ENCODE results near the gene FOXN3. TPM values are rescaled to one million over a fixed set of nuclear protein-coding genes. Genes with fewer than 3 reads are reported as not detected.

FOXN3 gene
- total and polyA plus RNA-seq, 2 donors (not counting 3 experiments of a cell fraction or from before 2014, with no cell fraction given): 16.9 to 41.8 TPM

DNA sequence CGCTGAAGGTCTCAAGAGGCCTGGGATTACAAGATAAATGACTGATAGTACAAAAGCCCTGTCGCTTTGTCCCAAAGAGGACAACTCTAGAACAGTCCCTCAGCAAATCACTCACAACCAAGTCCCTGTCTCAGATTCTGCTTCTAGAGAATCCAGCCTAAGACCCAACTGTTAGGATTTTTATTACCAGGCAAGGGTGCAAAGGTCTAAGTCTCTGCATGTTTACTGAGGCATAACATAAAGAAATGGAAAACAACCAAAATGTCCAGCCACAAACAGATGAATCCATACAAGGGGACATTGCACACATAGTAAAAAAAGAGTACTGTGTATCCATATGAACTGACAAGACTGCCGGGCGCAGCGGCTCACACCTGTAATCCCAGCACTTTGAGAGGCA lies 104.1 kb downstream of the FOXN3 start:
- Histone ChIP-seq H3K36me3 (ENCODE audit: control insufficient read depth in 2 of 2, extremely low read depth in 1 of 2, insufficient read depth in 2 of 2, low read length in 2 of 2) (no peaks in the 10 kb centered on the region), H3K4me1 (ENCODE audit: control insufficient read depth, extremely low read depth, insufficient read depth, low read length) (no peaks in the 10 kb centered on the region), H3K9me3 (replicated peaks; ENCODE audit: control insufficient read depth, insufficient read depth, low read length) (no peaks in the 10 kb centered on the region), H3K79me2 (ENCODE audit: control insufficient read depth, insufficient read depth, low read length) (no peaks in the 10 kb centered on the region), H4K20me1 (replicated peaks; ENCODE audit: control insufficient read depth, extremely low read depth, insufficient read depth, low read length) (no peaks in the 10 kb centered on the region), H3K27ac (ENCODE audit: insufficient read depth, low read depth, low read length) (no peak overlapping the region), H3K9ac (replicated peaks; ENCODE audit: extremely low read depth, insufficient read depth, low read length) (no peak overlapping the region), H3K4me3 (replicated peaks in 1 of 3; ENCODE audit: insufficient read depth in 1 of 3, low read depth in 1 of 3, low read length in 3 of 3) (no peak overlapping the region), H2AFZ (ENCODE audit: low read depth, low read length) (no peak overlapping the region), H3K4me2 (ENCODE audit: insufficient read depth, low read length) (no peak overlapping the region), H3K9me1 (replicated peaks; ENCODE audit: control insufficient read depth, extremely low read depth, insufficient read depth, low read length) (no peaks in the 10 kb centered on the region), H3K27me3 (ENCODE audit: control insufficient read depth in 2 of 2, insufficient read depth in 2 of 2, low read length in 2 of 2) (no peaks in the 10 kb centered on the region)
- CTCF ChIA-PET: no interaction called here
- DNase-seq (ENCODE audit: low read depth, low spot score) (no peak), FAIRE-seq (no peak)
- intact Hi-C loops (cut with micrococcal nuclease): no loop called here
- no TSS peak for BruUV-seq (replicated peaks)
- POLR2A ChIA-PET: no interaction called here
- TF ChIP-seq JUN (IDR thresholded peaks at IDR 0.05; ENCODE audit: borderline replicate concordance, insufficient read depth, insufficient read length, low read depth) (no peak), EZH2 (IDR thresholded peaks at IDR 0.05; ENCODE audit: borderline replicate concordance, low read depth, low read length, severe bottlenecking) (no peak), FOS (IDR thresholded peaks at IDR 0.05; ENCODE audit: borderline replicate concordance, insufficient read depth, low read length) (no peak), MYC (IDR thresholded peaks at IDR 0.05; ENCODE audit: low read depth, low read length) (no peak), POLR2A (IDR thresholded peaks at IDR 0.05; ENCODE audit: low read depth, low read length) (no peak), GATA2 (IDR thresholded peaks at IDR 0.05; ENCODE audit: insufficient read depth, insufficient read length, low read depth, low read length) (no peak), POLR2AphosphoS5 (IDR thresholded peaks at IDR 0.05; ENCODE audit: insufficient read depth, low read depth, low read length) (no peak)
- TF ChIP-seq, protein P1, sequence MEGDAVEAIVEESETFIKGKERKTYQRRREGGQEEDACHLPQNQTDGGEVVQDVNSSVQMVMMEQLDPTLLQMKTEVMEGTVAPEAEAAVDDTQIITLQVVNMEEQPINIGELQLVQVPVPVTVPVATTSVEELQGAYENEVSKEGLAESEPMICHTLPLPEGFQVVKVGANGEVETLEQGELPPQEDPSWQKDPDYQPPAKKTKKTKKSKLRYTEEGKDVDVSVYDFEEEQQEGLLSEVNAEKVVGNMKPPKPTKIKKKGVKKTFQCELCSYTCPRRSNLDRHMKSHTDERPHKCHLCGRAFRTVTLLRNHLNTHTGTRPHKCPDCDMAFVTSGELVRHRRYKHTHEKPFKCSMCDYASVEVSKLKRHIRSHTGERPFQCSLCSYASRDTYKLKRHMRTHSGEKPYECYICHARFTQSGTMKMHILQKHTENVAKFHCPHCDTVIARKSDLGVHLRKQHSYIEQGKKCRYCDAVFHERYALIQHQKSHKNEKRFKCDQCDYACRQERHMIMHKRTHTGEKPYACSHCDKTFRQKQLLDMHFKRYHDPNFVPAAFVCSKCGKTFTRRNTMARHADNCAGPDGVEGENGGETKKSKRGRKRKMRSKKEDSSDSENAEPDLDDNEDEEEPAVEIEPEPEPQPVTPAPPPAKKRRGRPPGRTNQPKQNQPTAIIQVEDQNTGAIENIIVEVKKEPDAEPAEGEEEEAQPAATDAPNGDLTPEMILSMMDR (IDR thresholded peaks at IDR 0.05; ENCODE audit: extremely low read depth in 1 of 2, insufficient read depth in 1 of 2, low read depth in 1 of 2, low read length in 2 of 2): no peak
- TF ChIP-seq, protein P2, sequence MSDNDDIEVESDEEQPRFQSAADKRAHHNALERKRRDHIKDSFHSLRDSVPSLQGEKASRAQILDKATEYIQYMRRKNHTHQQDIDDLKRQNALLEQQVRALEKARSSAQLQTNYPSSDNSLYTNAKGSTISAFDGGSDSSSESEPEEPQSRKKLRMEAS (IDR thresholded peaks at IDR 0.05; ENCODE audit: insufficient read depth, insufficient read length): no peak
- dilution Hi-C loops (cut with MboI; ENCODE audit: extremely low pct_ligation_motif_present, low sequenced_read_pairs): no loop called here
